Left ventricle myocardium inferior (tissue), 1 donor: ENCODE data around the gene INTS6L. TPM values are rescaled to one million over a fixed set of nuclear protein-coding genes. Genes with fewer than 3 reads are reported as not detected.
A peak's percentile ranks its signal among the peaks of the same experiment; 100 is the strongest.

Experiments used
- DNase-seq: peaks from one replicate; pipeline ENCODE4 v3.0.0-alpha.2; 2020
- H3K27ac ChIP-seq: fragments of 200-600 bp; replicated peaks from 2 replicates; pipeline ENCODE4 v1.8.0; 2021
- H3K27me3 ChIP-seq: fragments of 200-600 bp; 2 replicates; pipeline ENCODE4 v1.8.0; 2021; ENCODE audit warnings: low read depth
- H3K36me3 ChIP-seq: fragments of 200-600 bp; 2 replicates; pipeline ENCODE4 v1.8.0; 2021
- H3K4me1 ChIP-seq: fragments of 200-600 bp; 2 replicates; pipeline ENCODE4 v1.8.0; 2021
- H3K4me3 ChIP-seq: fragments of 200-600 bp; 2 replicates; pipeline ENCODE4 v1.8.0; 2021; ENCODE audit warnings: mild to moderate bottlenecking, moderate library complexity
- H3K9me3 ChIP-seq: fragments of 200-600 bp; replicated peaks from 2 replicates; pipeline ENCODE4 v1.8.0; 2021
- CTCF ChIP-seq: fragments of 200-600 bp; IDR thresholded peaks from 2 replicates; pipeline ENCODE4 v1.8.0; 2021; ENCODE audit warnings: antibody characterized with exemption, mild to moderate bottlenecking, borderline replicate concordance
- intact Hi-C: fragments of 100-400 bp; cut with micrococcal nuclease; formaldehyde crosslinking; loops from one replicate; pipeline ENCODE4 v1.11.0; 2022
- total RNA-seq: library from RNA; stranded (reverse); fragmentation: NEBNext Ultra II Directional; extraction: Animal tissue kit (Norgen Biotek cat#: 25700); gene quantifications from one replicate; pipeline ENCODE4 v1.2.1, GENCODE V29; 2021
- donor health status: DM: no; HTN: yes; CAD: no; lungs with severe emphysema.

Gene INTS6L
- total RNA-seq, 1 donor from 2014 or later, result 2.3 TPM

- H3K27ac ChIP-seq, result peak overlapping the region; percentile 16
- H3K9me3 ChIP-seq, result no peaks in the 10 kb centered on the region
- H3K36me3 ChIP-seq, result no peaks in the 10 kb centered on the region
- intact Hi-C loops, result no loop called here
- DNase-seq, result no peak
- no peak for TF ChIP-seq CTCF
- peaks cover 10% of the 10 kb centered on the region for H3K4me1 ChIP-seq
- no peaks in the 10 kb centered on the region for H3K27me3 ChIP-seq
- H3K4me3 ChIP-seq, result no peak overlapping the region
Measured at GRCh38 chrX:135536877-135537276, 16.4 kb downstream of the INTS6L start.

GRCh38 chrX:135541351-135541750 is 20.9 kb downstream of the INTS6L start:
- H3K27ac ChIP-seq, result no peak overlapping the region
- H3K27me3 ChIP-seq, result no peaks in the 10 kb centered on the region
- no peak overlapping the region for H3K4me3 ChIP-seq
- H3K9me3 ChIP-seq, result no peaks in the 10 kb centered on the region
- H3K4me1 ChIP-seq, result peaks cover 6% of the 10 kb centered on the region
- no peaks in the 10 kb centered on the region for H3K36me3 ChIP-seq
- TF ChIP-seq CTCF, result no peak
- intact Hi-C loops, result no loop called here
- DNase-seq, result no peak

- Histone ChIP-seq H3K27ac (no peak overlapping the region), H3K27me3 (no peaks in the 10 kb centered on the region), H3K36me3 (no peaks in the 10 kb centered on the region), H3K9me3 (no peaks in the 10 kb centered on the region), H3K4me3 (no peak overlapping the region), H3K4me1 (peaks cover 6% of the 10 kb centered on the region)
- intact Hi-C loops, result no loop called here
- DNase-seq, result no peak
- no peak for TF ChIP-seq CTCF
Measured at GRCh38 chrX:135543172-135543571, 22.7 kb downstream of the INTS6L start.

GRCh38 chrX:135543924-135544323 is 23.5 kb downstream of the INTS6L start:
- no peak for DNase-seq
- Histone ChIP-seq H3K4me1 (peaks cover 6% of the 10 kb centered on the region), H3K4me3 (no peak overlapping the region), H3K27ac (peak overlapping the region; percentile 38), H3K36me3 (no peaks in the 10 kb centered on the region), H3K9me3 (no peaks in the 10 kb centered on the region), H3K27me3 (no peaks in the 10 kb centered on the region)
- intact Hi-C loops, result no loop called here
- peak; percentile 20 for TF ChIP-seq CTCF

GRCh38 chrX:135544338-135544948 is 24.0 kb downstream of the INTS6L start:
- DNase-seq, result no peak
- Histone ChIP-seq H3K4me1 (peaks cover 6% of the 10 kb centered on the region), H3K36me3 (no peaks in the 10 kb centered on the region), H3K27ac (peak overlapping the region; percentile 38), H3K9me3 (no peaks in the 10 kb centered on the region), H3K27me3 (no peaks in the 10 kb centered on the region), H3K4me3 (no peak overlapping the region)
- TF ChIP-seq CTCF, result no peak
- intact Hi-C loops, result no loop called here
